GM21529 (cell line): ENCODE results near the gene PCGF2.
"Not testable (repeated sequence)": the region's sequence is repeated elsewhere in the genome, so short reads cannot be mapped to it uniquely, and the experiment has no call there.

Experiments used
- ATAC-seq: cut with Tn5 transposase; IDR thresholded peaks from one replicate; pipeline ENCODE4 v1.9.1; 2021; ENCODE audit not compliant: unreplicated experiment

PCGF2 gene

DNA sequence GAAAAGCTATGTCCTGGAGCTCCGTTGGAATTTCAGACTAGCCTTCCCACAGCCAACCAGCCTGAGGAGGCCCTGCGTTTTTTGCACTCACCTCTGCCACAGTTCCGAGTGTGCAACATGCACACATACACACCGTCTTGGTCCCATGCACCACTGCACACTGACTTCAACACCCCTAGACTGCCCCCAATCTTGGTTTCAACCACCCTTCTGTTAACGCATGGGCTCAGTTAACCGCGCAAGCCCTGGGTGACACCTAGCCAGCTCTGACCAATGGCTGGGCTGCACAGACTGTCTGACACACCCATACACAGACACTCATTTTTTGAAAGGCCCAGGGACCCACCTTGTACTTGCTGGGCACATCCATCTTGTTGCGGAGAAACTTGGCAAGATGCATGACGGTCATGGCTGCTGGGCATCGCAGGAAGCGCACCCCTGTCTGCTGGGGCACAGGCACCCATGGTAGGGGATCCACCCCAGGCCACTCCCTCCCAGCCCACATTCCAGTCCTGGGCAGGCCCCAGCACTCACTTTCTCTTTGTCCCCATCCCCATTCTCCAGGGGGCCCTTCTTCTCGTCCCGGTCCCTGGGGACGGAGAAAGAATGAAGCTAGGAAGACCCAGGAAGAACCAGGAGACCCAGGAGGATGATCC is 10.0 kb downstream of the PCGF2 start:
- no peak for ATAC-seq

DNA sequence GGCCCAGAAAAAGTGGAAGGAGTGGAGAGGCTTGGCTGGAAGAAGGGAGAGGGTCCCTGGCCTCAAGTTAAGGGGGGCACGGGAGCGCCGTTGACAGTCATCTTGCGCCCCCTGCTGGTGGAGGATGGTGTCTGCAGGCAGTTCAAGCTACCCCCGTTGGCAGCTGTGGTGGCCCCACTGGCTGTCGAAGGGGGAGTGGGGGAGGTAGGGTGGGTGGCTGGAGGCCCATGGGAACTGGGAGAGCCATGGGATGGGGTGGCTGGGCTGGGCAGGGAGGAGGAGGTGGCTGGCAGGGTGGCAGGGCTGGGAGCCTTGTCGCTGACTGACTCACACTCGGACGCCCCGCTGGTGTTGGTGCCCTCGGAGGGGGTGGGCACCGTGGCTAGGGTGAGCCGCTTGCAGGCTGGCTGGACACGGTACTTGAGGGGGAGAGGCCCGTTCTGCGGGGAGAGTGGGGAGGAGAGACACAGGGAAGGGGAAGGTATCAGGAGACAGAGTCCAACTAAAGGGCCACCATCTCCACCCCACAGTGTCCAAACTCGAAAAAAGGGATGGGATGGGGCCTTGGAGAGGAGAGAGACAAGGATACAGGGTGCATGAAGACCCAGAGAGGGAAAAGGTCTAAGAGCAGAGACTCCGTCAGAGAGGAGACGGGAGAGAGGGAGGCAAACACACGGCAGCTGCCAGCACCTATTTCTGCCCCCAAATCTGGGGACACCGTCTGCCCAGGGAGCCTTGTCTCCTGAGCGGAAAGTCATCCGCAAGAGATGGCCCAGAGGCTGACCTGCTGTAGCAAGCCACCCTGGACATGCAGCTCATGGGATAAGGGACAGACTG is 12.8 kb downstream of the PCGF2 start:
- ATAC-seq = no peak

DNA sequence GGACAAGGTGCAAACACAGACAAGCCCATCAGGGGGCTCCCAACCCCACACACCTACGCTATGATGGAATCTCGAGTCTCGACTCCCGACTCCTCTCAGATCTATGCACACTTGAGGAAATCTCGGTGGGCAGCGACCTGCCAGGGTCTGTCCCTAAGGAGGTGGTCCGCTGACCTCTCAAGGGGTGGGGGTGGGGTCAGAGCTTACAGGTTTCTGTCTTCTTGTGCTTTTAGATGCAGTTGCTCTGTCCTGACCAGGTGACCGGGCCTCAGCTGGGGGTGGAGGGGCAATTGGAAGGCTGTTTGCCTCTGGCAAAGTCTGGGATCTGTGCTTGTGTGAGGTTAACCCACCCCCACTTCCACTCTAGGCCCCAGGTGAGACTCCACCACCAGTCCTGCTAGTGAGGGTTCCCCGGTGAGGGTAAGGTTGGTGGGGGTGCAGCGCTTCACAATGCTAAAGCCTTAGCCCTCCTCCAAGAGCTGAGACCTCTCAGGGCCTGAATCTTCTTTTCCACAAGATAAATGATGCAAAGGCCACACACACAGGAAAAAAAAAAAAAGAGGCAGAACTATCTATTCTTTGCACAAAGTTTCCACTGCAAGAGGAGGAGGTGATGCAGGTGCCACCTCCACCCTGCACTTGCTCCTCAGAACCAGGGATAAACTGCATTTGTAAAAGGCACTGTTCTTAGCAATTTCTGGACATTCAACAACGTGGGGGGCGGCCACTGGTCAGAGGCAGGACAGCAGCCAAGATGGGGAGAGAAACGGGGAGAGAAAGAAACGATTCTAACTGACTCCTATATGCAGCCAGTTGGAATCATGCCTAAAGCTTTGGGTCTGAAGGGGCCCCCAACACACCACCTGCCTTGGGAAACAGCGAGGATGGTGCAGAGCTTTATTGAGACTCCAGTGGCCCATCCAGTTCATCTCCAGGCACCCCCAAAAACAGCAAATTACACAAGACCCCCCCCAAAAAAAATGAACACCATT is 13.9 kb downstream of the PCGF2 start:
- no peak for ATAC-seq

DNA sequence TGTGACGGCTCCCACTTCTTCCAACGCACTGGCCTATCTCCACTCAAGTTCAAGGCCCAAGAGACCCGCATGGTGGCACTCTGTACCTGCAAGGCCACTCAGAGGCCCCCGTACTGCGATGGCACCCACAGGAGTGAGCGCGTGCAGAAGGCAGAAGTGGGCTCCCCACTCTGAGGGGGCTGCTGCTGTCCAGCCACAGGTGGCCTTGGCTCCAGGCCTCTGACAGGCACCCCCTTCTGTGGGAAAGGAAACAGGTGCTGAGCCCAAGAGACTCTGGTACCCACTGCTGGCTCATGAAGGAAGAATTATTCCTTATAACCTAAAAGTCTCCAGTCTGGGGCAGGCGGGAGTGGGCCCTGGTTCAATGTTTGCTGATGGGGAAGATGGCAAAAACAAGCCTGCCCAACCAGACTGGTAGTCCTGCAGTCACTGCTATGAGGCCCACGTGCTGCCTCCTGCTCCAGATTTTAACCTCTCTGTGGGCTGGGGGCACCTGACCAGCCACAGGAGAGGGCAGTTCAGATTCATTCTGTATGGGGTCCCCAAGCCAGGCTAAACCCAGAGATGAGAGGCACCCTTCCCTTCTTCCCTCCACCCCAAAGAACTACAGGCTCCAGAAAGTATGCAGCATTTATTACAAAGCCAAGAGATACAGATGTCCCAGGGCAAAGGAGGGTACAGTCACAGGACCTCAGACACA is 14.7 kb downstream of the PCGF2 start:
- no peak for ATAC-seq

DNA sequence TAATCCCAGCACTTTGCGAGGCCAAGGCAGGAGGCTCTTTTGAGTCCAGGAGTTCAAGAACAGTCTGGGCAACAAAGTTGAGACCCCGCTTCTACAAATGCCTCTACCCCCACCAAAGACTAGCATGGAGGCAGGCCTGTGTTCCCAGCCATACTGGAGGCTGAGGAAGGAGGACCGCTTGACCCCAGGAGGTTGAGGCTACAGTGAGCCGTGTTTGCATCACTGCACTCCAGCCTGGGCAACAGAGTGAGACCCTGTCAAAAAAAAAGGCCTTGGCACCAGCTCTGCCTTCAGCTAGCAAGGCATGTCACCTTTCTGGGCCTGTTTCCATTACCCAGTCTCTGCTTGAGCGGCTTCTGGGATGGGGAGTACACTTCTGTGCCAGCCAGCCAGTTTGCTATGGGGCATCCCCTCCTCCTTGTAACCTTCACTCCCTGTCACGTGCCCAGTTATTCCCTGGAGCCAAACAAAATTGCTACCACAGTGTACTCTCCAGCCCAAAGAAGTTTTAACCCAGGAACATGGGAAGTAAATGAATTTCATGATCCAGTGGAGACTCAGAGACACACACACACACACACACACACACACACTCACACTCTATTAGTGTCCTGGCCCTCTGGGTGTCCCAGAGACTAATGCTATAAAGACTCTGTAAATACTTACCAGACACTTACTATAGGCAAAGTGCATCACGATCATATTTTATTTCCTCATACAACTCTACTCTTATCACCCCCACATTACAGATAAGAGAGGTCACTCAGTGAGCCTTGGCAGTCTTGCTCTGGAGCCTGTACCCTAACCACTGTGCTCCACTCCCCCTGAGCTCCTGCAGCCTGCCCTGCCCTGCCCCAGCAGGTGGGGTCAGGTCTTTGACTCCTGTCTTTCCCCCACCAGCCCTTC is 15.5 kb downstream of the PCGF2 start:
- ATAC-seq = no peak

DNA sequence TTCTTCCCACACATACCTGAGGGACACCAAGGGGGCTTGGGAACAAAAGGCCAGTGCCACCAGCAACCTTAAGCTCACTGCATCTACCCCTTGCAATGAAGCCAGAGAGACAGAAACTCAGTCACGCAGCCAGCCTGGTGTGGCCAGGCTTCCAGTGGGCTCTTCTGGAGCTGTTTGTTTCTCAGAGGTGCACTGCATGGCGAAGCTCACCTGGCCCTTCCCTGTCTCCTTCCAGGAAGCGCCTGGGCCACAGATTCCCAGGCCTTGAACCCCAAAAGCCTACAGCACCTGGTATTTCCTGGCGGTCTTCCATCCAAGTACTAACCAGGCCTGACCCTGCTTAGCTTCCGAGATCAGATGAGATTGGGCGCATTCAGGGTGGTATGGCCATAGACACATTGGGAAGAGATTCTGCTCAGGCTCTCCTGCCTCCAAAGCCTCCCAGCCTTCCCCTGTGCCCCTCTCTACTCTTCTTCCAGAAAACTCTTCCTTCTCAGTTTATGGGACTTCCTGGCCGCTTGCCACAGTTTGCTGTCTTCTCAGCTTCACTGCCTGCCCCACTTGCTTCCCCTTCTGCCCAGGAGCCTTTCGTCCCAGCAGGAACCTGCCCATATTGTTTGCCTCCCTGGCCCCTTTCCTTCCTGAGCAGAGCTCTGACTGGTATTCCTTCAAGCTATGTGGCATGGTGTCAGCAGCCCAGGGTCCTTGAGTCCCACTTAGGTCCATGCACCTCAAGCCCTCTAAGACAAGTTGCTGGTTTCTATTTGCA is 16.4 kb downstream of the PCGF2 start:
- no peak for ATAC-seq

DNA sequence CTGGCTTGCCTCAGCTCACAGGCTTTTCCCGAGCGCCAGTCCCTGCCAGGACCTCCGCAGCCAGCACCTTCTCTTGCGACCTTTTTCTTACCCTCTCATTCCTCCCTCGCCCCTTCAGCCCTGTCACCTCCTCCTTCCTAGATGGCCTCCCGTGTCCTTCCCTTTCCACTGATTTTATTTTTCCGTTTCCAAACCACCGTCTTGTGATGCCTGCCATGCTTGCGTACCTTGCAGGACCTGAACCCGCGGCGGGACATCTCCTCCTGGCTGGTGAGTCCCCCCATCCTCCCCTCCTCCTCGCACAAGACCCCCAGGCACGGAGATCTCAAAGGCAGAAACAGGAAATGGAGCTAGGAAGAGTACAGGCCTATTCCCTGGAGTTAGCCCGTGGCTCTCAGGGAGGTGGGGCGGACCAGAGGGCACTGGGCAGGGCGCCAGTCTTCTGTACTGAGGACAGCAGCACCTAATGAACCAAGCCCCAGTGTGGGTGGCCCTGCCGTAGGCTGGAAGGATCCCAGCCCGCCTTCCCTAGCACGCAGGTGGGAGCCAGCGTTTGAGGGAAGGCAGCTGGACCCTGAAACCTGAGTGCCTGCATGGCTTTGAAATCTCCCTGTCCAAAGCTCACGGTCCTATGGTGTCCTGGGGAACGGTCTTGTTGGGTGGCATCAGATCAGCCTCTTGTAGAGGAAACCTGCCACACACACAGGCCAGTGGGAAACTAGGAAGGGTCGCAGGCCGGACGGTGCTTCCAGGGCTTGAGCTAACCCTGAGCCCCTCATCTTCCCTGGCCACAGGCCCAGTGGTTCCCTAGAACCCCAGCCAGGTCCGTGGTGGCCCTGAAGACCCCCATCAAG is 17.4 kb downstream of the PCGF2 start:
- ATAC-seq = no peak

DNA sequence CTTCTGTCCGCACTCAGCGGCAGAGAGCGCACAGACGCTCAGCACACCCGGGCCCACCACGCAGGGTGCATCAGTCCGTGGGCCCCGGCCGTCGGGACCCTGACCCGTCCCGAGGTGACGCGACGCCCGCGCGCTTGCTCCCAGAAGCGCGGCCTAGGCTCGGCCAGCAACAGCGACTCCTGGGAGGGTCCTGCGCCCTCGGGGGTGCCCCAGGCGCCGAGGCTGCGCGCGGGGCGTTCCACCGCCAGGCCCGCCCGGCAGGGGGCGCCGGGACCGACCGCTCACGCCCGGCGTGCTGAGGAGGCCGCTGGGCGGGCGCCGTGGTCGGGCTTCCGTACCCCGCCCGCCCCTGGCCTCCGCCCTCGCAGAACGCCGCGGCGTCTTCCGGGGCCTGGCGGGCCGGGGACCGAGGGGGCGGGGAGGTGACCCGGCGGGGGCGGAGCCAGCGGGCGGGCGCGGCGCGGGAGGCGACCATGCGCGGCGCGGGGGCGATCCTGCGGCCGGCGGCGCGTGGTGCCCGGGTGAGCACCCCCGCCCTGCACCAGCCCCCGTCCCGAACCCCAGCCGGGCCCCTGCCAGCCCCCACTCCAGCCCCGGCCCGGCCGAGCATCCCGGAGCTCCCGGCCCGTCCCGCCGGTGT is 18.1 kb downstream of the PCGF2 start, which contains the start of gene CISD3:
CISD3 (plus strand) TSS at position 456 of the 640 bp plus-strand sequence; CDS start at position 474, 18 bp downstream.
- peak; percentile 70 for ATAC-seq

DNA sequence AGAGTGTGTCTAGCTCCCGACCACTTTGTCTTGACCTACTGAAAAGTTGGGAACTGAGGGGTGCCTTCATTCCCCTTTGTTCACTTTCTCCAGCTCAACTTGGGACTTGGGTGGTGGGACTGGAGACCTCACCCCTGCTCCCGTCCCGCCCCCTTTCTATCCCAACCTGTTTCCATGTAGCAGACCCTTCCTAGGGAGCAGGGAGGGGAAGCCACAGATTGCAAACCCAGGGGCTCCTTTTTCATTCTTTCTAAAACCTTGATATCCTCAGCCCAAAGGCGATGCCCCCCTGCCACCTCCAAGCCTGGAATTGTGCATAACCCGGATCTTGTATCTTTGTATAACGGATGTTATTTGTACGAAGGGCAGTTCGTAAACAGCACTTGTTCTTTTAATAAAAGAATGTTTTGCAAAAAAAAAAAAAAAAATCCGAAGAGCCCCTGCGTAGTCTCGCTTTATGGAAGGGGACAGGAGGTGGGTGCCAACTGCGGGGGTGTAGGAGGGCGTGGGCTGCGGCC is 18.7 kb downstream of the PCGF2 start:
- ATAC-seq = no peak

DNA sequence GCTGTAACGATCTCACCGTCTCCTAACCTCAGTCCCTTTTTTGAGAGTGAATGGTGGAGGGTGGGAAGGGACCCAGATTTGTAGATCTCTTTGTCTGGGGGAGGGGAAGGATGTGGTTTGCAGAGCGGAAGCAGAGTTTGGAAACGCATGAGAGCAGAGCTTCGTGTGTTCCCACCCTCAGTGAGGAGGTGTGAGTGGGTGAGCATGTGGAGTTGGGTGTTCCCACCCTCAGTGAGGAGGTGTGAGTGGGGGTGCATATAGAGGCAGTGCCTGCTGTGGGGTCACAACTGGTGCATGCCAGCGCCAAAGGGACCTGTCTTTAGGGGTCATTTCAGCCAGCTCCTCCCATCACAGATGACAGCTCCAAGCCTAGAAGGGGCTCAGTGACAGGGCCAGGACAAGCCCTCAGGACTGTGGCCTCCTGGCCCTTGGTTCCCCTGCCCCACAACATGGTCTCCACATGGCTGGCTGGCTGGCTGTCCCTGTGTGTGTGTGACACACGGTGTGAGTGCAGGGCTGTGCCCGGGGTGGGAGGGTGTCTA is 19.8 kb downstream of the PCGF2 start:
- no peak for ATAC-seq

DNA sequence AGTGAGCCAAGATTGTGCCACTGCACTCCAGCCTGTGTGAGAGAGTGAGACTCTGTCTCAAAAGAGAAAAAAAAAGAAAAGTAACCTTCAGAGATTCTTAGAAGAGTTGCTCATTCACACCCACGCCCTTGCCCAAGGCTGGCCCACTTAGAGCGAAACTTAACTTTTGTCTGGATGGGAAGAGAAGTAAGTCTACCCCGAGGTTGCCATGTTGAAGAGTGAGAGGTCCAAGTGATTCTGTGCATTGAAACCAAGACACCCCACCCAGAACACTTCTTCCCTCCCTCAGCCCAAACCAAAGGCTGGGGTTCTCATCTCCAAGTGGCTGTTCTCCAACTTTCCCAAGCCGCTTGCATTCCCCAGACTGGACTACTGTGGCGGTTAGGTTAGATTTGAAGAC is 20.4 kb downstream of the PCGF2 start:
- no peak for ATAC-seq

DNA sequence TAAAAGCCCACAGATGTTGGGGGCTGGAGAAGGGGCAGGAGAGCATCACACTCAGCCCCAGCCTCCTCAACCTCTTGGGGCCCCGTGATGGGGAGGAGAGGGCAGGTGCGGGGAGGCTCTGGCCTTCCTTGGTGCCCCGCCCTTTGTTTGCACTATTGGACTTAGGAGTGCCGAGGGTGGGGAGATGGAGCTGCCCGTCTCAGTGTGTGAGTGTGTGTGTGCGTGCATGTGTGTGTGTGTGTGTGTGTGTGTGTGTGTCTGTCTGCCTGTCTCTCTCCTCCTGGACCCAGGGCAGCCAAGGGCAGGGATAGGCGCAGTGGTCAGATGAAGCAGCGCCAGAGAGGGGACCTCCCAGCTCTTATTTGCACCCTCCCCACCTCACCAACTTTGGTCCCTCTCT is 22.0 kb downstream of the PCGF2 start:
- ATAC-seq = not testable (repeated sequence)

DNA sequence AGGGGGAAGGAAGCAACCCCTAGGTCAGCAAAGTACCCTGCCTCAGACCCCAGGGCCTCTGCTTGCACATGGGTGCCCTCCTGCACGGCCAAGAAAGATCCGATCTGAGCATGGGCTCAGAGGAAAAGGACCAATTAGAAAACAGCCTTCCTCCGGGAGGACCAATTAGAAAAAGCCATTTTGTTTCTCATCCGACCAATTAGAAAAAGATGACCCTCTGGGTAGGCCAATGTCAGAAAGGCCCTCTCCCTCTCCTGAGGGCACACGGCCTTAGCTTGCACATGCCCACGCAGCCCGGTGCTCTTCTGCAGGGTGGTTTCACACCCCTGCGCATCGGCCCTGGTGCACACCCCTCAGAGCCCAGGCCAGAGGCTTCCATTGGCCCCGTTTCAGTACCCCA is 23.1 kb downstream of the PCGF2 start:
- ATAC-seq = no peak

DNA sequence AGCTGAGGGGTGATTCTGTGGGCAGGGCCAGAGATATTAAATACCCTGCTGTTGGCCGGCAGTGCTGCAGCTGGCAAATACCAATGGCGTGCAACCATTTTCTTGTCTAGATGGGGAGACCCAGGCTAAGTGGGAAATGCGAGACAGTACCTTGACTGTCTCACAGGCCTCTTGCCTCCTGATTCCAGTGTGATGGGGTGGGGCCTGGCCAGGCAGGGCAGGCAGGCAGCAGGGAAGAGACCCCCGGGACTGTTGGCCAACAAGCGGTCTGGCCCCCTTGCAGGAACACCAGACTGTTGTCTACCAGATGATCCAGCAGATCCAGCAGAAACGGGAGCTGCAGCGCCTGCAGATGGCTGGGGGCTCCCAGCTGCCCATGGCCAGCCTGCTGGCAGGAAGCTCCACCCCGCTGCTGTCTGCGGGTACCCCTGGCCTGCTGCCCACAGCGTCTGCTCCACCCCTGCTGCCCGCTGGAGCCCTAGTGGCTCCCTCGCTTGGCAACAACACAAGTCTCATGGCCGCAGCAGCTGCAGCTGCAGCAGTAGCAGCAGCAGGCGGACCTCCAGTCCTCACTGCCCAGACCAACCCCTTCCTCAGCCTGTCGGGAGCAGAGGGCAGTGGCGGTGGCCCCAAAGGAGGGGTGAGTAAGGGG is 23.7 kb downstream of the PCGF2 start:
- no peak for ATAC-seq

DNA sequence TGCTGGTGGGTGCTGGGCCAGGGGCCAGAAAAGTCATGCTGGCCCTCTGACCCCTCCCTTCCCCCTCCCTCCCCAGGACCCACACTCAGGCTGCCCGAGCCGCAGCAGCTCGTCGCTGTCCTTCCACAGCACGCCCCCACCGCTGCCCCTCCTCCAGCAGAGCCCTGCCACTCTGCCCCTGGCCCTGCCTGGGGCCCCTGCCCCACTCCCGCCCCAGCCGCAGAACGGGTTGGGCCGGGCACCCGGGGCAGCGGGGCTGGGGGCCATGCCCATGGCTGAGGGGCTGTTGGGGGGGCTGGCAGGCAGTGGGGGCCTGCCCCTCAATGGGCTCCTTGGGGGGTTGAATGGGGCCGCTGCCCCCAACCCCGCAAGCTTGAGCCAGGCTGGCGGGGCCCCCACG is 26.3 kb downstream of the PCGF2 start:
- no peak for ATAC-seq

DNA sequence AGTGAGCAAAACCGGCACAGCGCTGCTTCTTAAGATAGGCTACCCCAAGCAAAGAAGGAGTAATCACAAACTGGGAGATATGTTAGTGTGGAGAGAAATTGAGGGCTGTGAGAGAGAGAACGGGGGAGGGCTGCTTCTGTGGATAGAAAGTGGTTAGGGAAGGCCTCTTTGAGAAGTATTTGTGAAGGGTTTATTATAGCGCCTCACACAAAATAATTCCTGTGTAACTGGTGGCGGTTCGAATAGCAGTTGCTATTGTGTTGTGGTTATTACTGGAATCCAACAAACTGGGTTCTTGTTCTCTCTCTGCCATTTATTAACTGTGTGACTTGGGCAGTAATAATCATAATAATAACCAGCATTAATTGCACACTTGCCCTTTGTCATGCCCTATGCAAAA is 27.2 kb downstream of the PCGF2 start:
- no peak for ATAC-seq
